Measurements from ENCODE around the gene EHBP1L1.
A peak's percentile ranks its signal among the peaks of the same experiment; 100 is the strongest.
"Not testable (repeated sequence)": the region's sequence is repeated elsewhere in the genome, so short reads cannot be mapped to it uniquely, and the experiment has no call there.

EHBP1L1 gene

GRCh38 chr11:65634440-65634839 lies 58.6 kb downstream of the EHBP1L1 start:
- no peak for DNase-seq (ENCODE audit: low spot score)

- DNase-seq (ENCODE audit: low spot score), result no peak
Measured at GRCh38 chr11:65634905-65635731, 59.3 kb downstream of the EHBP1L1 start.

GRCh38 chr11:65636108-65637031 lies 60.5 kb downstream of the EHBP1L1 start:
- DNase-seq (ENCODE audit: low spot score), result no peak

- no peak for DNase-seq (ENCODE audit: low spot score)
Measured at GRCh38 chr11:65637032-65637557, 61.2 kb downstream of the EHBP1L1 start.

- peak; percentile 90 for DNase-seq (ENCODE audit: low spot score)
Measured at GRCh38 chr11:65637794-65638419, 62.1 kb downstream of the EHBP1L1 start, which contains the start of gene SIPA1. TSS of gene SIPA1 (plus strand) at chr11:65638101. CDS start at chr11:65640922, 2,821 bp downstream.

GRCh38 chr11:65639228-65639597 lies 63.4 kb downstream of the EHBP1L1 start:
- not testable (repeated sequence) for DNase-seq (ENCODE audit: low spot score)

- no peak for DNase-seq (ENCODE audit: low spot score)
Measured at GRCh38 chr11:65639623-65640482, 64.0 kb downstream of the EHBP1L1 start.

- DNase-seq (ENCODE audit: low spot score), result no peak
Measured at GRCh38 chr11:65640483-65641296, 64.8 kb downstream of the EHBP1L1 start.

- DNase-seq (ENCODE audit: low spot score), result no peak
Measured at GRCh38 chr11:65641297-65642013, 65.6 kb downstream of the EHBP1L1 start.

Small RNA genes within 50 kb of the gene (small RNA-seq; reads per million reads assigned to genes)
- 0 reads per million in 2 experiments for gene AP001362.1
- gene MIR4690, result 0 to 0.09 reads per million in 2 experiments

All from SK-N-DZ (cell line).